Measurements from ENCODE around the gene FAM20A.

DNA sequence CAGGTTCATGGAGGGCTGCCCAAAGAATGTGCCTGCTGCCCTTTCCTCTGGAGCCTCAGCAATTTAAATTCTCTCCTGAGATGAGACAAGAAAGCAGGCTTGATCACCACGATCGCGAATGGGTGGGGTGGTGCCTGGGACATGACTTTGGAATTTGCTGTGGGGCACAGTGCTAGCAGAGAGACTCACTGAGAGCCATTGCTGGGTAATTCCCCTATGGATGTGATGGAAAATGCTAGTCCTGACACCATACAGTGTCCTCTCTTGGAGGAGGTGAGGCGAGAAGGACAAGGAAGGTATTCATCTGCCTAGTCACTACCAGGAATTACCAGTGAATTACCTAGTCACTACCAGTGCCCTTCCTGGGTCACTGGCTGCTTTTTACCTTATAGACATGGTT lies 15.5 kb downstream of the FAM20A start:
- TF ChIP-seq CTCF (IDR thresholded peaks at IDR 0.05 in 4 of 5, conservative IDR thresholded peaks at IDR 0.05 in 1 of 5) (no peak), POLR2A (IDR thresholded peaks at IDR 0.05) (no peak)

Data from gastrocnemius medialis (tissue), 4 donors.